Tibial nerve (tissue), 4 donors: ENCODE results near the gene EVA1C. TPM values are rescaled to one million over a fixed set of nuclear protein-coding genes. Genes with fewer than 3 reads are reported as not detected.
"Not testable (repeated sequence)": the region's sequence is repeated elsewhere in the genome, so short reads cannot be mapped to it uniquely, and the experiment has no call there.

ENCODE experiments used
- DNase-seq, 2 donors: peaks; one replicate each; pipeline ENCODE4 v3.0.0-alpha.2; 2019; ENCODE audit warnings: low spot score in 2 of 2
- H3K27ac ChIP-seq, 4 donors: fragments of 200-600 bp; sonication (generic) in 3 of 4; one replicate each; pipeline ENCODE4 v1.5.1; 2017 to 2019; ENCODE audit warnings: mild to moderate bottlenecking in 1 of 4
- H3K27me3 ChIP-seq, 2 donors: fragments of 200-600 bp; sonication (generic) in 1 of 2; one replicate each; pipeline versions ENCODE4 v1.5.1 to v1.6.0; 2017 to 2019
- H3K36me3 ChIP-seq, 3 donors: fragments of 200-600 bp; sonication (generic); one replicate each; pipeline ENCODE4 v1.5.1; 2018 to 2019
- H3K4me1 ChIP-seq, 4 donors: fragments of 200-600 bp; sonication (generic) in 3 of 4; one replicate each; pipeline ENCODE4 v1.5.1; 2017 to 2019
- H3K4me3 ChIP-seq, 4 donors: fragments of 200-600 bp; sonication (generic) in 3 of 4; one replicate each; pipeline ENCODE4 v1.5.1; 2017 to 2019; ENCODE audit warnings: mild to moderate bottlenecking in 1 of 4, moderate library complexity in 1 of 4
- H3K9me3 ChIP-seq, 4 donors: fragments of 200-600 bp; sonication (generic) in 3 of 4; one replicate each; pipeline ENCODE4 v1.5.1; 2017 to 2019
- EP300 ChIP-seq, 2 donors: sonication (generic); formaldehyde crosslinking; IDR thresholded peaks; one replicate each; pipeline ENCODE4 v1.6.1; 2017; ENCODE audit warnings: antibody characterized with exemption in 2 of 2, mild to moderate bottlenecking in 1 of 2
- POLR2A ChIP-seq, 2 donors: fragments of 450-650 bp; IDR thresholded peaks; one replicate each; pipeline ENCODE4 v1.6.1; 2017; ENCODE audit warnings: antibody characterized with exemption in 2 of 2, mild to moderate bottlenecking in 2 of 2, moderate library complexity in 2 of 2
- WGBS, 2 donors: methylation state at CpG; one replicate each; pipeline ENCODE4 v1.1.5; 2018; 5-methylcytosine and 5-hydroxymethylcytosine counted together
- total RNA-seq, 4 donors: library from RNA; depleted of rRNA; stranded (reverse); fragments of >200 nt; gene quantifications; one replicate each; pipeline ENCODE4 v1.1.0, GENCODE V29; 2016
- TF ChIP-seq, protein P1 (sequence below), 5 experiments: fragments of 200-600 bp in 3 of 5; fragments of 450-650 bp in 2 of 5; sonication (generic) in 3 of 5; IDR thresholded peaks; one replicate each; pipeline ENCODE4 v1.5.1; 2016 to 2019; ENCODE audit warnings: antibody characterized with exemption in 5 of 5, mild to moderate bottlenecking in 3 of 5, moderate library complexity in 2 of 5

Gene EVA1C
- total RNA-seq, 4 donors from 2014 or later, result 72.6 to 85.9 (median 75.6) TPM

GRCh38 chr21:32538147-32538792 lies 125.8 kb downstream of the EVA1C start:
- no peak for DNase-seq
- TF ChIP-seq EP300 (IDR thresholded peaks at IDR 0.05) (no peak), POLR2A (IDR thresholded peaks at IDR 0.05) (no peak)
- TF ChIP-seq, protein P1, sequence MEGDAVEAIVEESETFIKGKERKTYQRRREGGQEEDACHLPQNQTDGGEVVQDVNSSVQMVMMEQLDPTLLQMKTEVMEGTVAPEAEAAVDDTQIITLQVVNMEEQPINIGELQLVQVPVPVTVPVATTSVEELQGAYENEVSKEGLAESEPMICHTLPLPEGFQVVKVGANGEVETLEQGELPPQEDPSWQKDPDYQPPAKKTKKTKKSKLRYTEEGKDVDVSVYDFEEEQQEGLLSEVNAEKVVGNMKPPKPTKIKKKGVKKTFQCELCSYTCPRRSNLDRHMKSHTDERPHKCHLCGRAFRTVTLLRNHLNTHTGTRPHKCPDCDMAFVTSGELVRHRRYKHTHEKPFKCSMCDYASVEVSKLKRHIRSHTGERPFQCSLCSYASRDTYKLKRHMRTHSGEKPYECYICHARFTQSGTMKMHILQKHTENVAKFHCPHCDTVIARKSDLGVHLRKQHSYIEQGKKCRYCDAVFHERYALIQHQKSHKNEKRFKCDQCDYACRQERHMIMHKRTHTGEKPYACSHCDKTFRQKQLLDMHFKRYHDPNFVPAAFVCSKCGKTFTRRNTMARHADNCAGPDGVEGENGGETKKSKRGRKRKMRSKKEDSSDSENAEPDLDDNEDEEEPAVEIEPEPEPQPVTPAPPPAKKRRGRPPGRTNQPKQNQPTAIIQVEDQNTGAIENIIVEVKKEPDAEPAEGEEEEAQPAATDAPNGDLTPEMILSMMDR (IDR thresholded peaks at IDR 0.05), result no peak
- Histone ChIP-seq H3K4me3 (no peak overlapping the region), H3K36me3 (no peaks in the 10 kb centered on the region), H3K9me3 (no peaks in the 10 kb centered on the region), H3K4me1 (no peaks in the 10 kb centered on the region), H3K27me3 (no peaks in the 10 kb centered on the region), H3K27ac (no peak overlapping the region)
- WGBS, 2 donors, result 78 to 84% methylated on average over 11 of the region's 11 CpGs

DNA sequence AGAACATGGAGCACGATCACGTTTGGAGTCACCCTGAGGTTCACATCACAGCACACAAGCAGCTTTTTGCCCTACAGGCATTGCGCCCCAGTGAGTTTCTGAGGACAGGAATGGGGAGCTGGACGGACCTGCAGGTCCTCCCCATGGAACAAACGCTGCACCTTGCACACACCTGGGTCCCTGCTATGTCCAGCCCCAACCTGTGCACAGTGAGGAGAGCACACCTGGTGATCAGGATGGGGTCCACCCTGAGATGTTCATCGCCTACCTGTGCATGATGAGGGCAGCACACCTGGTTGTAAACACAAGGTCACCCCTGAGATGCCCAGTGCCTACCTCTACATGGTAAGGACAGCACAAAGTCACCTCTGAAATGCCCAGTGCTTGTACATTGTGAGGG lies 126.9 kb downstream of the EVA1C start:
- Histone ChIP-seq H3K27ac (no peak overlapping the region), H3K4me1 (no peaks in the 10 kb centered on the region), H3K27me3 (no peaks in the 10 kb centered on the region), H3K9me3 (no peaks in the 10 kb centered on the region), H3K36me3 (no peaks in the 10 kb centered on the region), H3K4me3 (no peak overlapping the region)
- DNase-seq, result no peak
- no peak for TF ChIP-seq EP300 (IDR thresholded peaks at IDR 0.05)
- TF ChIP-seq, protein P1 (IDR thresholded peaks at IDR 0.05), result no peak
- 80 to 86% methylated on average over 6 of the region's 6 CpGs for WGBS, 2 donors

DNA sequence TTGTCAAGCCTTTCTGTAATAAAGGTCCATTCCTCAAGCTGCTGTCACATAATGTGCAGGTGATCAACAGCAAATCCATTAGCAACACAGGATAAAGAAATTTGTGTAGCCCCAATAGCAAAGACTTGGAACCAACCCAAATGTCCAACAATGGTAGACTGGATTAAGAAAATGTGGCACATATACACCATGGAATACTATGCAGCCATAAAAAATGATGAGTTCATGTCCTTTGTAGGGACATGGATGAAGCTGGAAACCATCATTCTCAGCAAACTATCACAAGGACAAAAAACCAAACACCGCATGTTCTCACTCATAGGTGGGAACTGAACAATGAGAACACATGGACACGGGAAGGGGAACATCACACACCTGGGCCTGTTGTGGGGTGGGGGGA lies 130.6 kb downstream of the EVA1C start:
- H3K27ac ChIP-seq, result not testable (repeated sequence)
- WGBS, 2 donors, result 97 to 100% methylated on average over 2 of the region's 2 CpGs

GRCh38 chr21:32543975-32544374 lies 131.5 kb downstream of the EVA1C start:
- Histone ChIP-seq H3K4me3 (no peak overlapping the region), H3K4me1 (no peaks in the 10 kb centered on the region), H3K27me3 (no peaks in the 10 kb centered on the region), H3K36me3 (no peaks in the 10 kb centered on the region), H3K27ac (no peak overlapping the region), H3K9me3 (no peaks in the 10 kb centered on the region)
- DNase-seq, result no peak
- WGBS, 2 donors, result 73 to 89% methylated on average over 3 of the region's 3 CpGs
- TF ChIP-seq EP300 (IDR thresholded peaks at IDR 0.05), result no peak
- TF ChIP-seq, protein P1 (IDR thresholded peaks at IDR 0.05), result no peak

More for the DNA sequence above, 130.6 kb downstream of the EVA1C start:
- H3K27me3 ChIP-seq, DNase-seq, H3K4me3 ChIP-seq, H3K4me1 ChIP-seq, H3K36me3 ChIP-seq, H3K9me3 ChIP-seq: not testable (repeated sequence)

GRCh38 chr21:32544697-32545096 lies 132.2 kb downstream of the EVA1C start:
- TF ChIP-seq EP300 (IDR thresholded peaks at IDR 0.05) (no peak), POLR2A (IDR thresholded peaks at IDR 0.05) (no peak)
- TF ChIP-seq, protein P1 (IDR thresholded peaks at IDR 0.05), result no peak
- 86 to 88% methylated on average over 4 of the region's 4 CpGs for WGBS, 2 donors
- H3K4me1 ChIP-seq, result no peaks in the 10 kb centered on the region
- H3K27ac ChIP-seq, result no peak overlapping the region
- no peaks in the 10 kb centered on the region for H3K27me3 ChIP-seq
- no peak overlapping the region for H3K4me3 ChIP-seq
- no peaks in the 10 kb centered on the region for H3K36me3 ChIP-seq
- no peak for DNase-seq
- no peaks in the 10 kb centered on the region for H3K9me3 ChIP-seq
